ENCODE data around the gene TARBP2.

TARBP2 gene

DNA sequence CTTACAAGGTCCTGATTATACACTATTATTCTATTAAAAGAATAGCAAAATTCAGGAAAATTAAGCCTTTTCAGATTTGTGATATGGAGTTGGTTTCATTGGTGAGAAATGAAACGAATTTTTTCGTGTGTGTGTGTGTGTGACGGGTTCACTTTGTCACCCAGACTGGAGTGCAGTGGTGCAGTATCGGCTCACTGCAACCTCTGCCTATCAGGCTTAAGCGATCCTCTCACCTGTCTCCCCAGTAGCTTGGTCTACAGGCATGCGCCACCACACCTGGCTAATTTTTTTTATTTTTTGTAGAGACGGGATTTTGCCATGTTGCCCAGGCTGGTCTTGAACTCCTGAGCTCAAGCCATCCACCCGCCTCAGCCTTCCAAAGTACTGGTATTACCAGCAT is 39.5 kb upstream of the TARBP2 start:
- DNase-seq (ENCODE audit: insufficient read length, low spot score) (no peak), FAIRE-seq (no peak)
- TF ChIP-seq TAF1 (IDR thresholded peaks at IDR 0.05; ENCODE audit: low read depth, low read length), result no peak
- TF ChIP-seq POU2F2 (IDR thresholded peaks at IDR 0.05; ENCODE audit: low read depth, low read length), result no peak
- no peak for TF ChIP-seq SPI1 (IDR thresholded peaks at IDR 0.05; ENCODE audit: low read depth, low read length)
- TF ChIP-seq POLR2A (IDR thresholded peaks at IDR 0.05; ENCODE audit: low read depth, low read length), result 0 out of 2 replicates have a peak, but pooled peaks have one; percentile 7

DNA sequence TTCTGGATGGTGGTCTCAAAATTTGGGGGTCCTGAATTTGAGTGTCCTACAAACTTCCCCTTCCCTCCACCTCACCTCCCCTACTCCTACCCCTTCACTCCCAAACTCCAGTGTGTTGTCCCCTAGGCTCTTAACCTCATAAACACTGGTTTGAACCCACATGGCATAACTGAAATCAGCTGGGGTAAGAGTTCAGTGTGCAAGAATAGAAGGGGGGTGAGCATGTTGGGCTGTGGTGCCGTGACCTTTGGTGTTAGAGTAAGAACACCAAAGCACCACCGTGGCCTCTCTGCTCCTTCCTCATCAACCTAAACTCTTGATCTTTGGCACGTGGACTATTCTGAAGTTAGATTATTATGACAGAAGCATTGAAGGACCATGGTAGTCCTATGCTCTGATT is 38.1 kb upstream of the TARBP2 start:
- DNase-seq (ENCODE audit: insufficient read length, low spot score) (no peak), FAIRE-seq (no peak)
- no peak for TF ChIP-seq POU2F2 (IDR thresholded peaks at IDR 0.05; ENCODE audit: low read depth, low read length)
- TF ChIP-seq PAX5 (IDR thresholded peaks at IDR 0.05; ENCODE audit: insufficient read depth, low read length, severe bottlenecking), result no peak
- no peak for TF ChIP-seq TAF1 (IDR thresholded peaks at IDR 0.05; ENCODE audit: low read depth, low read length)
- TF ChIP-seq POLR2A (IDR thresholded peaks at IDR 0.05; ENCODE audit: low read depth, low read length), result no peak
- no peak for TF ChIP-seq SPI1 (IDR thresholded peaks at IDR 0.05; ENCODE audit: low read depth, low read length)
- TF ChIP-seq POLR2AphosphoS5 (IDR thresholded peaks at IDR 0.05; ENCODE audit: low read depth, low read length), result no peak

DNA sequence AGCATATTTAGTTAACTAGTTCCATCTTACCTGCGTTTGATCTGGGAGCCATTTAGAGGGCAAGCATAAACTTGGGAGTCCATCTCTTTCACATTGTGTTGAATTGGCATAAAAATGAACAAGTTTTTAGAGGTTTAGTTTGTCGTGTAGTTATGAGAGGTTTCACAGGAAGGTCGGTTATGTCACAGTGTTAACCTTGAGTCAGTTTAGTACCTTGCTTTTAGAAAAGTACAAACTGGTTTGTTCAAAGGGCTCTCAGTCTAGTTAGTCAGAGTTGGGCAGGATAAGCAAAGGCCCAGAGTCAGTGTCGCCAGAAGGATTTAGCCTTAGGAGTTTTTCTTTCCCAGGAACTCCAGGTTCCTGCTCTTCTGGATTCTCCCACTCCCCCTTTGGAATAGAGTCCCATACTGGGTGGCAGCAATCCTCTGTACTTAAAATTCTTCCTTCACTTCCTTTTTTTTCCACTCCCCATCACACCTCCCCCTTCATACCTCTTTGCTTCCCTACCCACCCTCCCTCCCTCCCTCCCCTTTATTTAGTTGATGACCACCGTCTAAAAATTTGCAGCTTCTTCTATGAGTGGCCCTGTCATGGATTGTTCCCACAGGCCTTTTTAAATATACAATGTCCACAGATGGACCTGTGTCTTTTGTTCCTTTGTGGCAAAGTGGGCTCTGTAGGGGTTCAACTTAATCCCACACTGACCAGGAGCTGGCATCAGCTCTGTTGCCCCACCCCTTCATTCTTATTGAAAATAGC is 37.1 kb upstream of the TARBP2 start:
- DNase-seq (ENCODE audit: insufficient read length, low spot score) (no peak), FAIRE-seq (no peak)
- TF ChIP-seq POU2F2 (IDR thresholded peaks at IDR 0.05; ENCODE audit: low read depth, low read length) (no peak), SPI1 (IDR thresholded peaks at IDR 0.05; ENCODE audit: low read depth, low read length) (0 out of 2 replicates have a peak, but pooled peaks have one; percentile 15)

DNA sequence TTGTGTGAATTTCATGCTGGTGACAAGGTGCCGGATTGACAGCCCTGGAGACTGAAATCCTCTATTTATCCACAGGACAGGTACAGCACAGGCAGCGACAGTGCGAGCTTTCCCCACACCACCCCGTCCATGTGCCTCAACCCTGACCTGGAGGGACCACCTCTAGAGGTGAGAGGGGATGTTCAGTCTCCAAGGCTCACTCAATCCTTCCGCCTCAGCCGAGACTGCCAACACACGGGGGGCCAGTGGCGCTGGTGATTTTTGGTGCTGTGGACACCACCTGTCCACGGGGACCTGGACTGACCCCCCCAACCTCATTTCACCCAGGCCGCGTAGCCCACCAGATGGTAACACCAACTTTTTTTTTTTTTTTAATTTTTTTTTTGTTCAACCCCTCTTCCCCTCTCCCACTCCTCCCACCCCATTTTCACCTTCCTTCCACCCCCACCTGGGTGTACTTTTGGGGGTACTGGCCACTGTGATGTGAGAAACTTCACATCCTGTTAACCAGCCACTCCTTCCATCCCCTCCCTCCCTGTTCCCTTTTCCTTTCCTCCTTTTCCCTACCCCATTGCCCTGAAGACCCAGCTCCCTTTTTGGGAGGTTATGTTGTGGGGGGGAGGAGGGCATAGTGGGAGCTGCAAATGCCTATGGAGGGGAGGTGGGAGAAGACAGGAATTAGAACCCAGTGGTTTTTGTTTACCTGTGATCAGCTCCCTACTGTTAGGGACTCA is 36.2 kb upstream of the TARBP2 start:
- no peak for FAIRE-seq
- DNase-seq (ENCODE audit: insufficient read length, low spot score), result no peak
- no peak for TF ChIP-seq PAX5 (IDR thresholded peaks at IDR 0.05; ENCODE audit: insufficient read depth, low read length, severe bottlenecking)

DNA sequence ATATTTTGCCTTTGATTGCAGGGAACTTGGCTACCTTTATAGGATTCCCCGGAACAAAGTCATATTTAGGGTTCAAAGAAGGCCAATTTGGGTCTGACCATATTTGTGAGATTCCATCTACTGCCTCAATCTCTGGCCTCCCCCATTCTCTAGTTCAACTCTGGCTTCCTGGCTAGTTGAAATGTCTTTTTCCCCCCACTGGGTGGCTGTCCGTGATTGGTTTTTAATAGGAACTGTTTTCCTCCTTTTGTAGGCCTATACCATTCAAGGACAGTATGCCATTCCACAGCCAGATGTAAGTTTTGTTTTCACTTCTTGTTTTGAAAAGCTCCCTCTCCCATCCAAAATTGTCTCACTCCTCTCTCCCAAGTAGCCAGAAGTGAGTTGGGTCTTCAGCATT is 35.4 kb upstream of the TARBP2 start:
- TF ChIP-seq POLR2AphosphoS5 (IDR thresholded peaks at IDR 0.05; ENCODE audit: low read depth, low read length), result no peak
- no peak for TF ChIP-seq SPI1 (IDR thresholded peaks at IDR 0.05; ENCODE audit: low read depth, low read length)
- TF ChIP-seq POU2F2 (IDR thresholded peaks at IDR 0.05; ENCODE audit: low read depth, low read length), result no peak
- TF ChIP-seq PAX5 (IDR thresholded peaks at IDR 0.05; ENCODE audit: insufficient read depth, low read length, severe bottlenecking), result no peak
- FAIRE-seq (no peak), DNase-seq (ENCODE audit: insufficient read length, low spot score) (no peak)

DNA sequence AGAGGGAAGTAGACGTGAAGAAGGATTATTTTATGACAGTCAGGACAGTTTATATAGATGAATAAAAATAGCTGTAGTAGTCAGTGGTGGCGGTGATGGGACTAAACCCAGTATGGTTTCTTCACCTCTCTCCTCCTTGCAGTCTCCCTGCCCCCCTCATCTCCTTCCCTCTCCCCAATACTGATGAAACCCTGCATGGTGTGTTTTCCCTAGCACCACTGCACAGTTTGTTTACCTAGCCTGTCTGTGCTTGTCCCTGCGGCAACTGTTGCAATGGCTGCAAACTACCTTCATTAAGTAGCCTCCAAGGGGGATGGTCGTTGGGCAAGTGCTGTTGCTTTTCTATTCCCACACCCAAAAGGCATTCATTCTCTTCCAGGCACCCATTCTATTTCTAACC is 34.4 kb upstream of the TARBP2 start:
- DNase-seq (ENCODE audit: insufficient read length, low spot score) (no peak), FAIRE-seq (no peak)
- TF ChIP-seq POLR2A (IDR thresholded peaks at IDR 0.05; ENCODE audit: low read depth, low read length) (no peak; the same call in 1 of the 2 replicates), PAX5 (IDR thresholded peaks at IDR 0.05; ENCODE audit: insufficient read depth, low read length, severe bottlenecking) (no peak), POU2F2 (IDR thresholded peaks at IDR 0.05; ENCODE audit: low read depth, low read length) (no peak), POLR2AphosphoS5 (IDR thresholded peaks at IDR 0.05; ENCODE audit: low read depth, low read length) (no peak; the same call in 1 of the 2 replicates), TAF1 (IDR thresholded peaks at IDR 0.05; ENCODE audit: low read depth, low read length) (no peak), SPI1 (IDR thresholded peaks at IDR 0.05; ENCODE audit: low read depth, low read length) (no peak)

DNA sequence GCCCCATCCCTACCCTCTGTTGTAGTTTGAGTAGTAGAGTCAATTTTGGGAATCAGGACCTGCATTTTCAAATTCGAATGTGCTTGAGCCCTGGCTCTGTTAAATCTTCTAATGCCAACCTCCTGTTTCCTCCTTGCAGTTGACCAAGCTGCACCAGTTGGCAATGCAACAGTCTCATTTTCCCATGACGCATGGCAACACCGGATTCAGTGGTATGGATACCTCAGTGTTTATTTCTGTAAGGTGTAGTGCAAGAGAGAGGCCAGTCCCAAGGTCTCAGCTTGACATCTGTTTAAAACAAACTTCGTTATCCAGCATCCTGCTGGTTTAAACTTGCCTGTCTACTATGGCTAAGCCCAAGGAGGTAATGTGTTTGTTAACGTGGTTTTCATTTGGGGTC is 34.0 kb upstream of the TARBP2 start:
- no peak for TF ChIP-seq SPI1 (IDR thresholded peaks at IDR 0.05; ENCODE audit: low read depth, low read length)
- no peak for TF ChIP-seq POU2F2 (IDR thresholded peaks at IDR 0.05; ENCODE audit: low read depth, low read length)
- no peak; the same call in 1 of the 2 replicates for TF ChIP-seq POLR2AphosphoS5 (IDR thresholded peaks at IDR 0.05; ENCODE audit: low read depth, low read length)
- no peak; the same call in 1 of the 2 replicates for TF ChIP-seq POLR2A (IDR thresholded peaks at IDR 0.05; ENCODE audit: low read depth, low read length)
- no peak for TF ChIP-seq TAF1 (IDR thresholded peaks at IDR 0.05; ENCODE audit: low read depth, low read length)
- no peak for TF ChIP-seq PAX5 (IDR thresholded peaks at IDR 0.05; ENCODE audit: insufficient read depth, low read length, severe bottlenecking)
- DNase-seq (ENCODE audit: insufficient read length, low spot score) (no peak), FAIRE-seq (no peak)

DNA sequence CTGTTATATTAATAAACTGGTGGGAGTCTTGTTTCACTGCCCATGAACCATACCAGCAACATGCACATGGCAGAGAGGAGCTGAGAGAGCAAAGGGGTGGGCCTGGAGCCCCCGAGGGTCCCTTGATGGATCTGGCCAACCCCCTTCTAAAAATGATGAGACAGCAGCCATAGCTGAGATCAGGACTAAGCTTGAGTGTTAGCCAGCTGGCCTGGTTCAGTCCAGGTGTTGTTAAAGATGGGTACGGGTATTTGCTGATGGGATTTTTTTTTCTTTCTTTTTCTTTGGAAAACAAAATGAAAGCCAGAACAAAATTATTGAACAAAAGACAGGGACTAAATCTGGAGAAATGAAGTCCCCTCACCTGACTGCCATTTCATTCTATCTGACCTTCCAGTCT is 33.2 kb upstream of the TARBP2 start:
- FAIRE-seq (no peak), DNase-seq (ENCODE audit: insufficient read length, low spot score) (no peak)
- no peak for TF ChIP-seq POLR2A (IDR thresholded peaks at IDR 0.05; ENCODE audit: low read depth, low read length)
- TF ChIP-seq POU2F2 (IDR thresholded peaks at IDR 0.05; ENCODE audit: low read depth, low read length), result no peak
- TF ChIP-seq POLR2AphosphoS5 (IDR thresholded peaks at IDR 0.05; ENCODE audit: low read depth, low read length), result no peak
- no peak for TF ChIP-seq SPI1 (IDR thresholded peaks at IDR 0.05; ENCODE audit: low read depth, low read length)
- TF ChIP-seq PAX5 (IDR thresholded peaks at IDR 0.05; ENCODE audit: insufficient read depth, low read length, severe bottlenecking), result no peak
- no peak for TF ChIP-seq TAF1 (IDR thresholded peaks at IDR 0.05; ENCODE audit: low read depth, low read length)

DNA sequence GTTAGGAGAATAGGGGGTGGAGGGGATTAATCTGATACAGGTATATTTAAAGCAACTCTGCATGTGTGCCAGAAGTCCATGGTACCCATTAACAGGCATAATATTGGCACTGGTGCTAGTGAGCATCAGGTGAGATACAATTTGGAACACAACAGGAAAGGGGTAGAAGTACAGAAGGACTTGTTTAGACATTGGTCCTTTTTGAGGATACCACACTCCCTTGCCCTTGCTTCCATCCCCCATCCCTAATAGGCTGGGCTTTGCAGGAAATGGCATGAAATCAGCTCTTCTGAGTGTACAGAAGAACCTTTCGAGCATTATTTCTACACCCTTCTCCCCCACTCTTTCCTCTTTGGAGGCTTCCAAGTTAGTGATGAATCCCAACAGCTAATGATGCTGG is 32.8 kb upstream of the TARBP2 start:
- no peak for FAIRE-seq
- TF ChIP-seq PAX5 (IDR thresholded peaks at IDR 0.05; ENCODE audit: insufficient read depth, low read length, severe bottlenecking) (no peak), POLR2AphosphoS5 (IDR thresholded peaks at IDR 0.05; ENCODE audit: low read depth, low read length) (peak; percentile 77), POLR2A (IDR thresholded peaks at IDR 0.05; ENCODE audit: low read depth, low read length) (peak; percentile 69; the same call in 1 of the 2 replicates)
- DNase-seq (ENCODE audit: insufficient read length, low spot score), result no peak

DNA sequence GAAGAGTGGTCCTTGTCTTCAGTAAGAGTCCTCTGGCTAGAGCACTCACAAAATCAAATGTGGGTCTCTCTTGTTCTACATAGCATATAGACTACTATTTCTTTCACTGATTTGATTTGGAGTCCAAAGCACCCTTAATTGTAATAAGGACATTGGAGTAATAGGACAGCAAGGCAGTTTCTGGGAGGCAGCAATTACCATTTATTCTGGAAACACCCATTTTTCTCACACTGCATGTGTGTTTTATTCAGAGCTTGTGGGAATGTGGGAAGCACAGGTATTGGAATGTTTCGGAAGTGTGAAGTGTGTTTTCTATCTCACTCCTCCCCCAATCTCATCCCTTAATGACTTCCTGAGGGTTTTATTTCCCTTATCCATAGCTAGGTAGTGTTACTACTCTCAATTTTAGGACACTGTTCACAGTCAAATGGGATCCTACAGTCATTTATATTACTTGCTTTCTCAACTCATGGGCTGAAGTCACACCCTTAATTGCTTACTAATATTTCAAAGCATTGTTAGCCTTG is 29.0 kb upstream of the TARBP2 start:
- no peak for FAIRE-seq
- no peak for TF ChIP-seq TAF1 (IDR thresholded peaks at IDR 0.05; ENCODE audit: low read depth, low read length)
- no peak for TF ChIP-seq POU2F2 (IDR thresholded peaks at IDR 0.05; ENCODE audit: low read depth, low read length)
- no peak for TF ChIP-seq POLR2A (IDR thresholded peaks at IDR 0.05; ENCODE audit: low read depth, low read length)
- no peak for TF ChIP-seq SPI1 (IDR thresholded peaks at IDR 0.05; ENCODE audit: low read depth, low read length)
- no peak for TF ChIP-seq POLR2AphosphoS5 (IDR thresholded peaks at IDR 0.05; ENCODE audit: low read depth, low read length)
- TF ChIP-seq PAX5 (IDR thresholded peaks at IDR 0.05; ENCODE audit: insufficient read depth, low read length, severe bottlenecking), result no peak
- DNase-seq (ENCODE audit: insufficient read length, low spot score), result no peak

Measured in GM12891 (cell line).